Neural progenitor cell (in vitro differentiated cells): ENCODE results near the gene F8.

Experiments
- EZH2phosphoT487 ChIP-seq: fragments of 200-600 bp; sonication (generic); IDR thresholded peaks from 2 replicates; pipeline ENCODE4 v1.6.1; 2017; ENCODE audit warnings: antibody characterized with exemption
- TF ChIP-seq, protein P1 (sequence below): fragments of 200-600 bp; sonication (generic); IDR thresholded peaks from 2 replicates; pipeline ENCODE4 v1.5.1; 2017; ENCODE audit warnings: antibody characterized with exemption, mild to moderate bottlenecking

DNA sequence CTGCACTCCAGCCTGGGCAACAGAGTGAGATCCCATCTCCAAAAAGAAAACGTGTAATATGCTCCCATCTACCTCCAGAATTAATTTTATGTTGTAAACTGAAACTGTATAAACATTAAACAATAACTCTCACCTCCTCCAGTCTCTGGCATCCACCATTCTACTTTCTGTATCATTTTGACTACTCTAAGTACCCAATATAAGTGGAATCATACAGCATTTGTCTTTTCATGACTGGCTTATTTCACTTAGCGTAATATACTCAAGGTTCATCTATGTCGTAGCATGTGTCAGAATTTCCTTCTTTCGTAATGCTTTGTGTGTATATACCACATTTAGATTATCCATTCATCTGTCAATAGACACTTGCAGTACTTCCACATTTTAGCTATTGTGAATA lies 20.6 kb downstream of the F8 start:
- TF ChIP-seq, protein P1, sequence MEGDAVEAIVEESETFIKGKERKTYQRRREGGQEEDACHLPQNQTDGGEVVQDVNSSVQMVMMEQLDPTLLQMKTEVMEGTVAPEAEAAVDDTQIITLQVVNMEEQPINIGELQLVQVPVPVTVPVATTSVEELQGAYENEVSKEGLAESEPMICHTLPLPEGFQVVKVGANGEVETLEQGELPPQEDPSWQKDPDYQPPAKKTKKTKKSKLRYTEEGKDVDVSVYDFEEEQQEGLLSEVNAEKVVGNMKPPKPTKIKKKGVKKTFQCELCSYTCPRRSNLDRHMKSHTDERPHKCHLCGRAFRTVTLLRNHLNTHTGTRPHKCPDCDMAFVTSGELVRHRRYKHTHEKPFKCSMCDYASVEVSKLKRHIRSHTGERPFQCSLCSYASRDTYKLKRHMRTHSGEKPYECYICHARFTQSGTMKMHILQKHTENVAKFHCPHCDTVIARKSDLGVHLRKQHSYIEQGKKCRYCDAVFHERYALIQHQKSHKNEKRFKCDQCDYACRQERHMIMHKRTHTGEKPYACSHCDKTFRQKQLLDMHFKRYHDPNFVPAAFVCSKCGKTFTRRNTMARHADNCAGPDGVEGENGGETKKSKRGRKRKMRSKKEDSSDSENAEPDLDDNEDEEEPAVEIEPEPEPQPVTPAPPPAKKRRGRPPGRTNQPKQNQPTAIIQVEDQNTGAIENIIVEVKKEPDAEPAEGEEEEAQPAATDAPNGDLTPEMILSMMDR: no peak
- TF ChIP-seq EZH2phosphoT487: no peak
